ENCODE results near the gene TFCP2L1.

TFCP2L1 gene

GRCh38 chr2:121214296-121214695 lies 70.7 kb downstream of the TFCP2L1 start:
- DNase-seq: no peak

GRCh38 chr2:121213386-121213785 lies 71.6 kb downstream of the TFCP2L1 start:
- no peak for DNase-seq

GRCh38 chr2:121212661-121213325 lies 72.2 kb downstream of the TFCP2L1 start:
- DNase-seq: no peak

- no peak for DNase-seq
These were observed 73.3 kb downstream of the TFCP2L1 start for GRCh38 chr2:121211689-121212151.

- no peak for DNase-seq
These were observed 73.8 kb downstream of the TFCP2L1 start for GRCh38 chr2:121211251-121211650.

- no peak for DNase-seq
These were observed 74.3 kb downstream of the TFCP2L1 start for GRCh38 chr2:121210691-121211090.

GRCh38 chr2:121209014-121209610 lies 75.9 kb downstream of the TFCP2L1 start:
- no peak for DNase-seq

- no peak for DNase-seq
These were observed 77.5 kb downstream of the TFCP2L1 start for GRCh38 chr2:121207494-121207893.

- DNase-seq: no peak
These were observed 79.6 kb downstream of the TFCP2L1 start for GRCh38 chr2:121205321-121205942.

GRCh38 chr2:121203591-121204249 lies 81.3 kb downstream of the TFCP2L1 start:
- DNase-seq: no peak

- DNase-seq: no peak
These were observed 82.3 kb downstream of the TFCP2L1 start for GRCh38 chr2:121202541-121203310.

- DNase-seq: no peak
These were observed 83.2 kb downstream of the TFCP2L1 start for GRCh38 chr2:121201796-121202195.

GRCh38 chr2:121200419-121201315 lies 84.3 kb downstream of the TFCP2L1 start:
- no peak for DNase-seq

GRCh38 chr2:121200011-121200347 lies 85.0 kb downstream of the TFCP2L1 start:
- DNase-seq: no peak

GRCh38 chr2:121199281-121200010 lies 85.6 kb downstream of the TFCP2L1 start:
- DNase-seq: no peak

GRCh38 chr2:121197369-121198091 lies 87.5 kb downstream of the TFCP2L1 start:
- no peak for DNase-seq

- no peak for DNase-seq
These were observed 88.2 kb downstream of the TFCP2L1 start for GRCh38 chr2:121196849-121197155.

- DNase-seq: no peak
These were observed 88.7 kb downstream of the TFCP2L1 start for GRCh38 chr2:121196132-121196848.

GRCh38 chr2:121195036-121195435 lies 90.0 kb downstream of the TFCP2L1 start:
- no peak for DNase-seq

GRCh38 chr2:121194626-121195025 lies 90.4 kb downstream of the TFCP2L1 start:
- no peak for DNase-seq
